DND-41 (cell line): ENCODE results near the gene WHRN.

Source experiments
- ATAC-seq: fragments of 200-7000 bp; cut with Tn5 transposase; 3 replicates; pipeline ENCODE4 v1.9.1; 2021; ENCODE audit warnings: low read depth; ENCODE audit not compliant: insufficient read depth
- DNase-seq: peaks from one replicate; pipeline ENCODE4 v3.0.0-alpha.2; 2020
- H2AFZ ChIP-seq: 2 replicates; pipeline ENCODE4 v1.6.0; 2012; ENCODE audit warnings: low read depth, low read length
- H3K27ac ChIP-seq: 2 replicates; pipeline ENCODE4 v1.5.1; 2012; ENCODE audit warnings: low read length, inconsistent platforms
- H3K27me3 ChIP-seq: fragments of 200-600 bp; sonication (generic); 2 replicates; pipeline ENCODE4 v1.6.0; 2012; ENCODE audit warnings: low read length, mild to moderate bottlenecking, inconsistent platforms; ENCODE audit not compliant: insufficient read depth, poor library complexity
- H3K36me3 ChIP-seq: 2 replicates; pipeline ENCODE4 v1.5.1; 2012; ENCODE audit warnings: low read length, inconsistent platforms; ENCODE audit not compliant: insufficient read depth
- H3K4me1 ChIP-seq: 2 replicates; pipeline ENCODE4 v1.5.1; 2012; ENCODE audit warnings: mild to moderate bottlenecking, low read length; ENCODE audit not compliant: insufficient read depth
- H3K4me2 ChIP-seq: 2 replicates; pipeline ENCODE4 v1.6.0; 2012; ENCODE audit warnings: mild to moderate bottlenecking, moderate library complexity, low read length, inconsistent platforms; ENCODE audit not compliant: insufficient read depth
- H3K4me3 ChIP-seq, 2 experiments: fragments of 200-600 bp in 1 of 2; shearing (Covaris generic) in 1 of 2; 2 replicates each; pipeline ENCODE4 v1.5.1; 2012 to 2016; ENCODE audit warnings: inconsistent platforms in 2 of 2, low read length in 2 of 2, mild to moderate bottlenecking in 2 of 2, low read depth in 1 of 2, moderate library complexity in 1 of 2
- H3K79me2 ChIP-seq: 2 replicates; pipeline ENCODE4 v1.6.0; 2012; ENCODE audit warnings: low read length, inconsistent platforms; ENCODE audit not compliant: insufficient read depth
- H3K9ac ChIP-seq: 2 replicates; pipeline ENCODE4 v1.6.0; 2012; ENCODE audit warnings: low read depth, mild to moderate bottlenecking, inconsistent platforms, low read length, moderate library complexity
- H3K9me3 ChIP-seq: 2 replicates; pipeline ENCODE4 v1.5.1; 2012; ENCODE audit warnings: low read length, moderate library complexity, mild to moderate bottlenecking, inconsistent platforms; ENCODE audit not compliant: insufficient read depth, severe bottlenecking
- H4K20me1 ChIP-seq: 2 replicates; pipeline ENCODE4 v1.6.0; 2012; ENCODE audit warnings: low read length; ENCODE audit not compliant: insufficient read depth
- CTCF ChIP-seq: IDR thresholded peaks from 2 replicates; pipeline ENCODE4 v1.5.1; 2012; ENCODE audit warnings: borderline replicate concordance, low read length, moderate library complexity, mild to moderate bottlenecking; ENCODE audit not compliant: poor library complexity, severe bottlenecking; ENCODE audit errors: extremely low read depth
- EZH2 ChIP-seq: IDR thresholded peaks from 3 replicates; pipeline ENCODE4 v1.6.1; 2012; ENCODE audit warnings: borderline replicate concordance, low read depth, mild to moderate bottlenecking, moderate library complexity, low read length, inconsistent platforms; ENCODE audit not compliant: severe bottlenecking

Gene WHRN

GRCh38 chr9:114370251-114370967, 134.9 kb downstream of the WHRN start:
- no peak for TF ChIP-seq EZH2
- ATAC-seq = no peak
- H3K27ac ChIP-seq = peak overlapping the region; percentile 99
- H4K20me1 ChIP-seq = peaks cover 3% of the 10 kb centered on the region; the same call in 1 of the 2 replicates
- no peak overlapping the region for H3K4me2 ChIP-seq
- no peak overlapping the region for H3K9ac ChIP-seq
- H3K4me1 ChIP-seq = peaks cover 51% of the 10 kb centered on the region
- H3K27me3 ChIP-seq = no peaks in the 10 kb centered on the region
- H3K4me3 ChIP-seq = no peak overlapping the region
- H3K9me3 ChIP-seq = no peaks in the 10 kb centered on the region
- DNase-seq = peak; percentile 31
- H2AFZ ChIP-seq = no peak overlapping the region
- H3K79me2 ChIP-seq = peaks cover 36% of the 10 kb centered on the region
- peaks cover 83% of the 10 kb centered on the region for H3K36me3 ChIP-seq

- DNase-seq = no peak
- Histone ChIP-seq H2AFZ (no peak overlapping the region), H3K36me3 (peaks cover 82% of the 10 kb centered on the region), H3K9me3 (no peaks in the 10 kb centered on the region), H4K20me1 (peaks cover 3% of the 10 kb centered on the region; the same call in 1 of the 2 replicates), H3K4me2 (no peak overlapping the region), H3K27ac (peak overlapping the region; percentile 99; the same call in 1 of the 2 replicates), H3K79me2 (peaks cover 34% of the 10 kb centered on the region), H3K4me1 (peaks cover 42% of the 10 kb centered on the region), H3K27me3 (no peaks in the 10 kb centered on the region), H3K4me3 (no peak overlapping the region), H3K9ac (no peak overlapping the region)
- TF ChIP-seq CTCF (no peak), EZH2 (no peak)
- ATAC-seq = no peak
Measured at GRCh38 chr9:114369216-114370130, 135.8 kb downstream of the WHRN start.

GRCh38 chr9:114367772-114368569, 137.3 kb downstream of the WHRN start:
- H3K27ac ChIP-seq = peak overlapping the region; percentile 28; the same call in 1 of the 2 replicates
- no peak overlapping the region for H3K9ac ChIP-seq
- H3K4me2 ChIP-seq = no peak overlapping the region
- no peaks in the 10 kb centered on the region for H3K9me3 ChIP-seq
- no peak for DNase-seq
- no peak overlapping the region for H2AFZ ChIP-seq
- no peak for ATAC-seq
- H3K4me1 ChIP-seq = peaks cover 27% of the 10 kb centered on the region
- no peak overlapping the region for H3K4me3 ChIP-seq
- TF ChIP-seq EZH2 (no peak), CTCF (no peak)
- peaks cover 3% of the 10 kb centered on the region; the same call in 1 of the 2 replicates for H4K20me1 ChIP-seq
- H3K79me2 ChIP-seq = peaks cover 27% of the 10 kb centered on the region
- peaks cover 86% of the 10 kb centered on the region for H3K36me3 ChIP-seq
- H3K27me3 ChIP-seq = no peaks in the 10 kb centered on the region
